HG03175 (cell line): ENCODE measurements around the gene RBM44.

ENCODE experiments used
- ATAC-seq: cut with Tn5 transposase; IDR thresholded peaks from one replicate; pipeline ENCODE4 v1.9.1; 2021; ENCODE audit warnings: mild to moderate bottlenecking, moderate library complexity; ENCODE audit not compliant: unreplicated experiment

The RBM44 gene

DNA sequence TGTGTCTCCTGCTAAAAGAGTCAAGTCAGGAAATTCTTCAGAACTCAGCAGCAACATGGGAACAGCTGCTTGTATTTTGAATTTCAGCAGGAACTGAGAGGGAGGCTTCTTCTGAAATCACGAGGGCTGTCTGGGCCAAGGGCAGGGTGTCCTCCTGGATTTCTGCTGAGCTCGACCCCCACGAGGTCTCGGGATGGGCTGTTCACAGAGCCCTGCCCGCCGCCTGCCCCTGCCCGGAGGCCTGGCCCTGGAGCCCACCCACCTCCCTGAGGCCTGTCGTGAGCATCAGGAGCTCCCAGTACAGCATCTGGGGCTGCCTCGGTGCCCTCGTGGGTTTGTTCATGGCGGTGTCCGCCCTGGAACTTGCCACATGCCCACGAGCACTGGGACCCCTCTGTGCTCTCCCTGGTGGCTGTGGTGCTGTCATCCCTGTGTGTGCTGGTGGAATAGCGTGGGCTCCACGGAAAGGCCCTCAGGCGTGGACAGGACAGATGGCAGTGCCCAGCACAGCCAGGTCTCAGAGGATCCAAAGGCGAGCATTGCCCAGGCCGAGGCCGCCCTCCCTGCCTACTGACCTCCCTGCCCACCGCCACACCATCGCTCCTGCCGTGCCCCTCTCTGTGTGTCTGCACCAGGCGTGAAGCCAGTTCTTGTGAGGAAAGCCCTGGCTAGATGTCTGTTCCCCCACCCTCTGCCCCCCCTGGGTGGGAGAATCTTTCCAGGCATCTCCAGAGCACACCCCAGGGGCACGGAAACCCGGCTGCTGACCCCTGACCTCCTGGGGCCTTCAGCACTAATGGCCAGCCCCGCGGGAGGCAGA lies 86.7 kb downstream of the RBM44 start:
- ATAC-seq: no peak

GRCh38 chr2:237885931-237886684 lies 87.5 kb downstream of the RBM44 start:
- no peak for ATAC-seq

DNA sequence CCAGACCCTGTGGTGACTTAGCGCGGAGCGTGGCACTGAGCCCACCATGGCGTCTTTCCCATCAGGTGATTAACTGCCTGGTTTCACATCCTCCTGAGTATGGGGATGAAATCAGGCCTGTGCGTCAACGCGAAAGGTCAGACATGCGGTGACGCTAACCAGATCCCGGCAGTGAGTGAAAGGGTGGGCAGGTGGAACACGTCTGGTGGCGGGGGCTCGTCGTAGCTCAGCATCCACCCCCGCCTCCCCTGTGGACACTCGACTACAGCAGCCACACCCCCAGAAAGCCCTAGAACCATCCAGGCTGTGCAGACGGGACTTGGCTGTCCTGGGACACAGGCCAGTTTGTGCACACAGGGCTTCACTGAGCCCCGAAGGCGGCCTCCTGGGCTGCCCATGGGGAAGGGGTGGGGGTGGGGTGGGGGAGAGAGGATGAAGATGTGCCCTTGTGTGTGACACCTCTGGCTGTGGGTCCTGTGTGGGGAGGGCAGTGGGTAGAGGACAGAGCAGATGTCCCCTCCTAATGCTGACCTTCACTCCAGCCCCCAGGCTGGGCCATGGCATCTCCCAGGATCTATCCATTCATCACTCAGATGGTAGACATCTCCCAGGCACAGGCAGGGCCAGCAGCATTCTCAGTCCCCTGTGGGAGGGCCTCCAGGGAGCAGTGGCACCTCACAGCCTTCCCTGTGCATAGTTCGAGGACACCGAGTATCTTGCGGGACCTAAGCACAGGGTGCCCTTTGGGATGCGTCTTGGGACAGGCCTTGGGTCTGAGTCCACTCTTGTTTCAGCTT lies 88.3 kb downstream of the RBM44 start:
- no peak for ATAC-seq

- no peak for ATAC-seq
Measured at GRCh38 chr2:237888389-237888788, 89.8 kb downstream of the RBM44 start.

DNA sequence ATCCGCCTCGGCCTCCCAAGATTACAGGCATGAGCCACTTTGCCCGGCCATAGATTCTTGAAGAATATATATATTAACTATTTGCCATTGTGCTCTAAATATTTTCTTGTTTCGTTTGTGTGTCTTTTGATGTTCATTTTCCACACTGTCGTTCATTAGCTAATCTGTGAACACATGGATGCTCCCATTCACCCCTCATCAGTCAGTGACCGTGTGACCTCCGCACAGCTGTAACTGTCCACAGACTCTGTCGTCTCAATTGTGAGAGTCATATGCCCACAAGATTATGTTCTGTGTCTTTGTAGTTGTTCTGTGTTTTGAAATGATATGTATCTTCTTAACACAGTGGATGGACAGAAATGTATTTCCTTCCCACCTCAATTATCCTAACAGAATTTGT lies 90.4 kb downstream of the RBM44 start:
- no peak for ATAC-seq

GRCh38 chr2:237889811-237890210 lies 91.2 kb downstream of the RBM44 start:
- ATAC-seq: no peak
